ENCODE data around the gene MACROD2.

MACROD2 gene

DNA sequence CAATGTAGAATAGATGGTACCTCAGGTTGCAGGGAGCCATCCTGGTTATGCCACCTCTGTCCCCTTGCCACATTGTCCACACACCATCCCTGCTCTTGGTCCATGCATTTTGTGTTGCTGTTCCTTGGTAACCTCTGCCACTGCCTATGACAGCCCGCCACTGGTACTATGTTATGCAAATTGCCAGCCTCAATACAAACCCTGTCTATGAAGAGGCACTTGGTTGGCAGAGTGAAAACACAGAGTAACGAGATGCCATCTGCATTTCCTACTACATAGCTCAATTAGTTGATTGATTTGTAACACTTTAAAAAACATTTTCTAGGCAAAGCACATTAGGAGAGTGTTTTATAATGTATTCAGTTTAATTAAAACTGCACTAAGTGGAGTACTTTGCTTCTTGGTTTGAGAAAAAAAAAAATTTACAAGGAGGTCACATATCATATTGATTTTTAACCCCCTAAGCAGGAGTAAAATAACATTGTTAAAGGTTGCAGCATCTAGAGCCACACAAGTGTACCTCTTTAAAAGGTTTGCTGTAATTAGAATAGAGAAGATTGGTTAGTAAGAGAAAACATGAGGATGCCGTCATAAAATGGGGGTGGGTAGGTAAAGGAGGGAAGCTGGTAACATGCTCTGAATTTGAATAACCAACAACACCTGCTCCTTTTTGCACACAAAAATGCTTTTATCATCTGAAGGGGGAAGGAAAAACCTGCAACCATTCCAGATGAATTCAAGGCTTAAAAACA is 1760.9 kb downstream of the MACROD2 start:
- no peak for DNase-seq

DNA sequence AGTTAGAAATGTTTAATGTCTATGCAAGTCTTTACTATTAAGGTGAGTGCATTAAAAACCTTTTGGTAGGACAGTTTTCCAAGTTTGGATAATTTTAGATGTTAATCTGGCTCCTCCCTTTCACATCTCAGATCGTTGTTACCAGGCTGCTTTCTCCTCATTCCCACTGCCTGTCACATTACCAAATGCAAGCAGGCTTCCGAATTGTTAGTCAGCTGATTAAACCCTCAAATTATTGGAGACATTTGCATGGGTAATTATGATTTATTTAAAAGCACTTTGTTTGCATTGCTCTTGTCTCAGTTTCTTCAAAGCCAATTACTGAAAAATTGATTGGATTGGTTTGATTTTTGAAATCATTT is 1761.4 kb downstream of the MACROD2 start:
- DNase-seq = no peak

DNA sequence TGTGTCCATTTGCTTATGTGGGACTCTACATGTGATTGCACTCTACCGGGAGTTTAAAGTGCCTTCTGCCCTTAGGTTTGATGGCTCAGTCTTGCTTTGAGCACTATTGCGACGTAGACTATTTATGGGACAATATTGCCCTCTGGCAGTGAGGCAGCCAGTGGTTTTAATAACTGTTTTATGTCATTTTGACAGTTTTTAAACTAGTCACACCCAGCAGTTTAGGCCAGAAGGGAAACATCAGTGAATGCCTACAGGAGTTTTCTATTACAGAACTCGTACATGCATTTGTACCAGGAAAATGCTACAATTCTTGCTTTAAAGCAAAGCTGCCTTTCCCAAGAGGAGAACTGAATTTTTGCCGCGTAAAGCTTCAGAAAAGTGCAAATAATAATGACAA is 1764.3 kb downstream of the MACROD2 start:
- peak; percentile 51 for DNase-seq

DNA sequence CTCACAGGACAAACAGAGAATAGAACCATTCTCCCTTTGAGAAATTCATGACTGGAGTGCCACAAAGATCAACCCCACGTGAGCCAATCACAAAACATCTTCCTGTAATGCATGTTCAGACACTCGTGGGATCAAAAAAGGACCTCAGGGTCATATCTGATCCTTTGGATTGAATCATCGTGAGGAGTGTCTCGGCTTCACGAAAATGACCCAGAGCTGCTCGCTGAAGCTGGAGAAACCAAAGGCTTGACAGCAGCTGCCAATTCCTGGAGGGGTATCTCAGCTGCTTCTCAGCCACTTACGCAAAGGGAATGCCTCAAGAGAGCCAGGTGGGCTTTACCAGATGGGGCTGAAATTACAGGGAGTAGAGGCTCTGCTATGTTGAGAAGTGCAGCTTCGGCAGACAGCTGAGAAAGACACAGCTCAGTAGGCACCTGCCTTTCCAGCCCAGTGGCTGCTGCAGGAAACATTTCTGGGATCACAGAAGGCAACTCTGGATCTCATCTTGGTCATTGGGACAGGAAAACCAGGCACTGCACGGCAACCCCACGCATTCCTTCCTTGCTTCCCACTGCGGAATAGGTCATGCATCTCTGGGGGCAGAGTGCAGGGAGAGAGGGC is 1764.8 kb downstream of the MACROD2 start:
- no peak for DNase-seq

DNA sequence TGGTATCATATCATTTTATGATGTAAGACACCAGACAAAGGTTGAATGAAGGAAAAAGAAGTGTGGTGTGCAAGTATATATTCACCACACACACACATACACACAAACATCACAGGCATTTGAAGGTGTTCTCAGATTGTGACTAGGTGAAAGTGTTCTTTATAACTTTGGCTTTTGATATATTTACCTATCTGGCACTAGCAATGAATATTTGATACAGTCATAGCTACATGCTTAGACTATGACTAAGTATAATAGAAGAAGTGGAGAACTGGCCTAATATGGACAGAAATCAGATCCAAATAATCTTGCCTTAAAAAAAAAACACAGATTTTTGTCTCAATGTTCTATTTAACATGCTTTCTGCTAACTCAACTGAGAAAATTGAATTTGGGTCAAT is 1768.0 kb downstream of the MACROD2 start:
- DNase-seq = no peak

DNA sequence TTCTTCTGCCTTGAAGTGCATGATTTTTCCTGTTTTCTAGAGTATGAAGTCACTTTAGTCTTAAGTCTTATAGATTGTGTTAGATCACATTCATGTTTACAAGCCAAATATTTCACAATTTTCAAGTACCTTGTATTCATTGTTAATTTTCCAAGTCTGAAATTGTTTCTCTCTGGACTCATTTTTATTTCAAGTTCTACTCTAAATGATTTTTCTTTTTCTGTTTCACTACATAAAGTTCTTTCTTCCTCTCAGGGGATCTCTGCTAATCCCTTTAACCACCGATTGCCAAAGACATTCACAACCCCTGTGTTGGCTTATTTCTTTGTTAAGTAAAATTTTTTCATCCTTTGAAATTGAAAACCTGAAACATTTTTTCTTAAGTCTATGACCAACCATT is 1772.3 kb downstream of the MACROD2 start:
- peak; percentile 78 for DNase-seq

DNA sequence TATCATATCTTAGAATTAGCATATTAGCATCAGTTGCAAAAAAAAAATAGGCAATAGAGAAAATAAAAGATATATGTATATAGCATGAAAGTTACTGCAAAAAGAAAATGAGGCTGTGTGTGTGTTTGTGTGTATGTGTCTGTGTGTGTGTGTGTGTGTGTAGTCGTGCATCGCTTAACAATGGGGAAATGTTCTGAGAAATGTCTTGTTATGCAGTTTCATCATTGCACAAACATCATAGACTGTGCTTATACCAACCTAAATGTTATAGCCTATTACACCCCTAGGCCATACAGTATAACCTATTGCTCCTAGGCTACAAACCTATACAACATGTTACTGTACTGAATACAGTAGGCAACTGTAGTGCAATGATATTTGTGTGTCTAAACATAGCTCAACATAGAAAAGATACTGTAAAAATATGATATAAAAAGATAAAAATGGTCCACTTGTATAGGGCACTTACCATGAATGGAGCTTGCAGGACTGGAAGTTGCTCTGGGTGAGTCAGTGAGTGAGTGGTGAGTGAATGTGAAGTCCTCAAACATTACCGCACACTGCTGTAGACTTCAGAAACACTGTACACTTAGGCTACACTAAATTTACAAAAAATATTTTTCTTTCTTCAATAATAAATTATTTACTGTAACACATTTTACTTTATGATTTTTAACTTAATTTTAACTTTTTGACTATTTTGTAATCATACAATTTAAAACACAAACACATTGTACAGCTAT is 1772.9 kb downstream of the MACROD2 start:
- peak; percentile 73 for DNase-seq

DNA sequence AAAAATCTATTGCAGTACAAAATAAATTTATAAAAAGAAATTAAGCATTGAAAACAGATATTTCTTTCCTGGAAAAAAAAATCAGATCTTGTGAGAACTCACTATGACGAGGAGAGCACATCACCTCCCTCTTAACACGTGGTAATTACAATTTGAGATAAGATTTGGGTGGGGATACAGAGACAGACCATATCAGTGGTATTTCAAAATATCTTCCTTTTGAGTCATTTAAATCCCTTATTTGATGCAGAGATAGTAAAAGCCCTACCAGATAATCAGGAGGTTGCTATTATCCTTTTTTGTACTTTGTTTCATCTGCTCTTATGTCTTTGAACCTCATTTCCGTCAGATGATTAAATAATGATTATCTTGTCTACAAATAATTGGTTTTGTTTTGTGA is 1777.5 kb downstream of the MACROD2 start:
- no peak for DNase-seq

DNA sequence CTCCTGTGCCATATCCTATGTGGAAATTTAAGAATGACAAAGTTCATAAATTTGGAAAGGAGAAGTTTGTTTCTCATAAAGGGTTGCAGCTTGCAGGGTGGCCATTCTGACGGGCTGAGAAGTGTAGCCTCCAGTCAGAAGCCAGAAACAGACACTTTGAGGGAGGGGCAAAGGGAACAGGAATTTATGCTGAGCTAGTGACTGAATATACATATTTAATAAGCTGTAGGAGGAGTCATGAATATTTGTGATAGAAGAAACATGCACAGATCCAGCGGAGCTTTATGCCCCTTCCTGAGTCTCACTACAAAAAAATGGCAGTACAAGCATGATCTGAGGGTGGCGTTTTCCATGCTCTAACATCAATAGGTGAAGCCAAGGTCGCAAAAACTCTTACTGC is 1779.6 kb downstream of the MACROD2 start:
- DNase-seq = peak; percentile 49

DNA sequence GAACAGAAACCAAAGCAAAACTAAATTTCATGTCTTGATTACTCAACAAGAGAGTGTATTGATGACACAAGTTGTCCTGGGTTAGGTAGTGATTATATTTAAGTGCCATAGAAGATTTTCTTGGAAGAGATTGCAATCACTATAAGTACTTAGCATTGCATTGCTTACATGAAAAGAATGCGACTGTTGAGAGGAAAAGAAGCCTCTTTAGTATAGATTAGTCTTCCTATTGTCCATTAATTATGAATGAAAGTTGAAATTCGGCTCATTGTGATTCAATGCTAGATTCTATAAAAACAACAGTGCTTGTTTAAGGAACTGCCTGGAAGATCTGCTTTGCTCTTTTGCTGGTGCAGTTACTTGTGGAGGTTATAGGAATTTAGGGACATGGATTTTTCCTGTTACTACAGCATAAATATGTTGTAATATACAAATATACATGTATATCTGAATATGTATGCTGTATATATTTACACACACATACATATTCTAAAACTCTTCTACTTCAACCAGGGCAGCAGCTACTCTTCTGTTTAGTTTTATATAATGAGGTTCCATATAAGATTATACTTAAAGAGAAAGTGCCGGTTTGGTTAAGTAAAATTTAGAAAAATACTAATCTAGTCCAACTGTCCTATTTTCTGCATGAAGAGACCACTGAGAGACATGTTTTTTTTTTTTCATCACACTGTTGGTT is 1781.6 kb downstream of the MACROD2 start:
- DNase-seq = peak; percentile 50

DNA sequence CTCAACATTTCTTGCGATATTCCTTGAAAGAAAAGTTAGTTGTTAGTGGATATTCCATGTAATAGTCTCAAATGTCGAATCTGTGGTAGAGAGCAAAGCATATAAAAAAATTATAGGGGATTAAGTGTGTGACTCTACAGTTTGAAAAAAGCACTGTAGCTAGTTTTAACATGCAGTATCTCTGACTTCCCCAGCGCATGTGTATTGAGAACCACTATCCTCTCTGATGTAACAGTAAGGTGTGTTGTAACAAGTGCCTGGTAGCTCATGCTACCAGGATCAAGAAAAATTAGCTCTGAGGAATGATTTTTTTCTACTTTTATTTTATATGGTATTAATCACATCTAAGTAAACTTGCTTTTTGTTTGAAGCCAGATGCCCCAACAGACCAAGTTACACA is 1788.7 kb downstream of the MACROD2 start:
- DNase-seq = no peak

DNA sequence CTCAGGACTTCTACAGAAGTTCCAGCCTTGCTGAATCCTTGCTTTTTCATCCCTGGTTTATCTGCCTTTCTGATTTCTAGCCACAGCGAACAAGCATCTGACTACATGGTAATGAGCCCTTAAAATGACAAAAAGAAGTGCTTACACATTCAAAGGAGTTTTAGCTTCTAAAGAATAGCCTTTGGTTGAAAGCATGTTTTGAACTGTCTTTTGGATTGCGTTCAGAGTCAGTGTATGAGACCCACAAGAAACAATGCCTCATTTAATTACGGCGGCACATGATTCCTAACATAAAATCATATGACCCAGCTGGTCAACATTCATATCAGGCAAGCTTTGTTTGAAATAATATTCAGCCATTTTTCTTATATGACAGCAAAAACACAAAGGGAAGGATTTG is 1793.8 kb downstream of the MACROD2 start:
- no peak for DNase-seq

DNA sequence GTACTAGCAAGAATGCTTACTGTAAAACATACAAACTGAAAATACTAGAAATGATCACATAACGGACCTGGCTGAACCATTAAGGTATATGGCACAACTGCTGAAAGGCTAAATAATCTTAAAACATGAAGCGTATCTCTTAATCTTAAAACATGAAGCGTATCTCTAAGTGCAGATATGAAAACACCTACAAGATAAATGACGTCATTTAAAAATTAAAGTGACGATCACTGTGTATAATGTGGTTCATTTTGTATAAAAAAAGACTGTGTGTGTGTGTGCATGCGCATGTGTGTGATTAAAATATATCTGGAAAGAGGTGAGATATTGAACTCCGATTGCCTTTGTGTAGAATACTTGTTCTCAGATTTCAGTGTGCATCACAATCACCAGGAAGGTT is 1797.5 kb downstream of the MACROD2 start:
- DNase-seq = no peak

DNA sequence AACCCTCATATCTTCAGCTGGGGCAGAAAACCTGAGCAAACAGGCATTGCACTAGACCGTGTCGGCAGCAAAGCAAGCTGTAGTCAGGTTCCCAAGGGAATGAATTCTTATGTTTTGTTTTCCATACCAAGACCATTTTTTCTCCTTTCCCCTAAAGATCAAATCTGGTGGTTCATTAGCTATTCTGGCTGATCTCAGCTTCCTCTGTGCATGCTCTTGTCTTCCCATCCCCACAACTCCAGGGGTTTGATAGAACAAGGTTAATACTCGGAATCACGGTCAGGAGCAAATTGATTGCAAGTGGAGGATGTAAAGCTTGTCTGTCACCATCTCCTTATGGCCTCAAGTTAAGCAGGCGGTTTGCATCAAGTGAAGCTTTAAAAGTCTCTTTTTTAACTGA is 1799.1 kb downstream of the MACROD2 start:
- DNase-seq = no peak

DNA sequence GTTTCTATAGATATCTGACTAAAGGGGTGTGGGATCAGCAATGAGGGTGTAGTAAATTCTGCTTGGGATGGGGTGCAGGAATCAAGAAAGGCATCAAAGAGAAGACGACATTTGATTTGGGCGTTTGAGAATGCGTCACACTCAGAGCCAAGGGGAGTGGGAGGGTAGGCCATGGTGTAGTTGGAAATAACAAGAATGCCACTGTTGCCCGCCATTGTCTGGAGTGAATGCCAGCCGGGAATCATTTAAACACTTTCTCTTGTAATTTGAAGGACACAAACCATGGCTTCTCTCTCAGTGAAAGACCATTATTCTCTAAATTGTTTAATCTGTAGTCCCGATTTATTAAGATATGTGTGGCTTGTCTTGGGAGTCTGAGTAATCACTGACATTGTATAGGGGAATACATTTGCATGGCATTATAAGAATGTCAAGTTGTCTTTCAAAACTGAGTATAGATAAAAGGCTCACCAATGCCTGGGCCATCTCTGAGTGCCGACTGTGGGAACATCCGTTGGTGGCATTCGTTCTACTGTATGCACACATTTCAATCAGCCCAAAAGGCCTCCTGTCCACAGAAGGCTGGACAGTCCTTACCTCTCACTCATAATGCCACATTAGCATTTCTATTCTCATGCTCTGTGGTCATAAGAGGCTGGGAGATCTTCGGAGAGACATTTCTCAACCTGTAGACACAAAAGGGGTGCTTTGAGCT is 1800.1 kb downstream of the MACROD2 start:
- DNase-seq = no peak

DNA sequence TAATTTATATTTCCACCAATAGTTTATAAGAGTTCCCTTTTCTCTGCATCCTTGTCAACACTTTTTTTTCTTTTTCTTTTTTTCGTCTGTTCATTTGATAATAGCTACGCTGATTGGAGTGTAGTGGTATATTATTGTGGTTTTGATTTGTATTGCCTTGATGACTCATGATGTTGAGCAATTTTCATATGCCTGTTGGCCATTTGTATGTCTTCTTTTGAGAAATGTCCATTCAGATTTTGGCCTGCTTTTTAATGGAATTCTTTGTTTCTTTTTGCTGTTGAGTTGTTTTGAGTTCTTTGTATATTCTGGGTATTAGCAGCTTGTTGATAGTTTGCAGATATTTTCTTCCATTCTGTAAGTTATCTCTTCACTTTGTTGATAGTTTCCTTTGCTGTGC is 1804.6 kb downstream of the MACROD2 start:
- DNase-seq = peak; percentile 64

DNA sequence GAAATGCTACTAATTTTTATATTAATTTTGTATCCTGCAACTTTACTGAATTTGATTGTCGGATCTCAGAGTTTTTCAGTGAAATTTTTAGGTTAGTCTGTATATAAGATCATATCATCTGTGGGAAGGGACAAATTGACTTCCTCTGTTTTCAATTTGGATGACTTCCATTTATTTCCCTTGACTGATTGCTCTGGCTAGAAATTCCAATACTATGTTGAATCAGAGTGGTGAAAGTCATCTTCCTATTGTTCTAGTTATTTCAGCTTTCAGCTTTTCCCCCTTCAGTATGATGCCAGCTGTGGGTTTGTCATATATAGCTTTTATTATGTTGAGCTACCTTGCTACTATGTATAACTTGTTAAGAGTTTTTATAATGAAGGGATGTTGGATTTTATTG is 1806.7 kb downstream of the MACROD2 start:
- no peak for DNase-seq

DNA sequence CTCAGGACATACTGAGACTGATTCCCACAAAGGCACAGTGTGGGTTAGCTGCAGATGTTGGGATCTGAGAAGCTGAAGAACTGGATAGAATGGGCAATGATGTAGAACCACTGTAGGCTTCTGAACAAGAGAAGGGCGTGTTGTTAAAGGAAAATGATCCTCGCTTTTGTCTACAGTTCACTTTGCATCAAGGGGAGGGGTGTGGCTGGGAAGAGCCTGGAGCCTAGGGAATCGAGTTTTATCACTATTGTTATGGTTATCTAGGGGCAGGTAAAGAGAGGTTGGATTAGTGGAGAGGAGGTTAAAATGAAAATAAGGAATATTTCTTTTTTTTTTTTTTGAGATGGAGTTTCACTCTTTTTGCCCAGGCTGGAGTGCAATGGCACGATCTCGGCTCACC is 1809.8 kb downstream of the MACROD2 start:
- DNase-seq = no peak

DNA sequence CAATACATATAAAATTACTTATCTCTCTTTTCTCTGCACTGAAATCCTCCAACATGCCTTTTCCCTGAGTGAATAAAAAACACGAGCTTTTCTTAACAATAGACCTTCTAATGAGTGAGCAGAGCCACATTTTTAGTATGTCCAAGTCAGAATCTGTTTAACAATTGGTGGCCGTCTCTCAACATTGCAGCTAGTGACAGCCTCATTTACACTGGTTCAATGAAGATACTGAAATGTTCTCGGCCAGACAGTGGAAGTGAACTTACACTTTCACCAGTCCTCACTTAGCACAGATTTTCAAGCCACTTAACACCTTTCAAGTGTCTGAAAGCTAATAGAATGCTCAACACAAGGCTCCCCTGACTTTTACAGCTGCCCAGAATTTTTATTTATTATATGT is 1810.8 kb downstream of the MACROD2 start:
- no peak for DNase-seq

DNA sequence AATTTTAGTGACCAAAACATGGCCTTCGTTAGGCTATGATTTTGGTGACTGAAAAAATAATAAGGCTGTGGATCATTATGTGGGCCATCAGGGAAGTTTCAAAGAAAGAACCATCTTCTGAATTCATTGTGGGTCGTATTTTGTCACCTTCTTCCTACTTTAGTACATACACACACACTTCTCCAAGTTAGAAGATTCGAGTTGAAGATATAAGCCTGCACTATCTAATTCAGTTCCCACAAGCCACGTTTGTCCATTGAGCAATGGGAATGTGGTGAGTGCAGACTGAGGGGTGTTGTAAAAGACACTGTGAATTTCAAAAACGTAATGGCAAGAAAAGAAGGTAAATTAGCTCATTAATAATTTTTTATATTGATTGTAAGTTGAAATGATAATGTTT is 1812.0 kb downstream of the MACROD2 start:
- DNase-seq = peak; percentile 78

DNA sequence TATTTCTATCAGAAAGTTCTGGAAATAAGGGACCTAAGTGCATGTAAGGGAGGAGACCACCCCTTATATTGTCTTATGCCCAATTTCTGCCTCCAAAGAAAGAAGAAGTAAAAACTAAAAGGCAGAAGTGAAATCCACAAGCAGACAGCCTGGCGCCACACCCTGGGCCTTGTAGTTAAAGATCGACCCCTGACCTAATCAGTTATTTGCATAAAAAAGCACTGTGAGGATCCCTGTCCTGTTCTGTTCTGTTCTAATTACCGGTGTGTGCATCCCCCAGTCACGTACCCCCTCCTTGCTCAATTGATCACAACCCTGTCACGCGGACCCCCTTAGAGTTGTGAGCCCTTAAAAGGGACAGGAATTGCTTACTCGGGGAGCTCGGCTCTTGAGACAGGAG is 1812.5 kb downstream of the MACROD2 start:
- DNase-seq = peak; percentile 74

DNA sequence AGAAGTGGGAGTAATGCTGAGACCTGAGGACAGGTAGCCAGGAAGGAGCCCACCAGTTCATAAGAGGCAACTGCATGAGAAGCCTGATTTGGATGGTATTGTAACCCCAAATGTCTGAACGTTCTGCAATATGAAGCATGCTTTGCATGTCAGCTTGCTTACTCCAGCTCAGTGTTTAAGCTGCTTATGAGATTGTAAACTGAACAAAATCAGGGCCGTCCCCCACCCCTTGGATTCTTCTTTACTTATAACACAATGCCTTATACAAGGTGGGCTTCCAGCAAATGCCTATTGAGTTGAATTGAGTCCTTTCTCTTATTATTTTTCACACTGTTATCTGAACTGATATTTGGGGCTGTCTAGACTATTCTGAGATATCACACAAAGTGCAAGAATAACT is 1816.6 kb downstream of the MACROD2 start:
- no peak for DNase-seq

DNA sequence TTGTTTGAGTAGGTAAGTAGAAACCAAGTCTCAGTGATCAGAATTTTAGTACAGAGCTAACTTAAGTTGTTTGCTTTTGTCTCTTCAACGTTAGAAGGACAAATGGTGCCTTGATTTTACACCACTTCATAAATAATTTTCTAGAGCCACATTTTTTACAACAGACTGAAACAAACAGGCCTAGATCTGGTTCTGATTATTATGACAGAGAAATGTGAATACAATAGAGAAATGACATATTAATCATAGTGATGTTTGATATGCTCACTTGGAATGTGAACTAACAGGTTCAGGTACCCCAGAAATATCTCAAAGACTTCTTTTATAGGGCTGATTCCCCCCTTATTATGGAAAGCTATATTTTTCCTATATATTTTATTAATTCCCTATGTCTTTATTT is 1817.4 kb downstream of the MACROD2 start:
- no peak for DNase-seq

All from MV-4-11 (cell line).